Measurements from ENCODE around the gene NEUROG1. TPM values are rescaled to one million over a fixed set of nuclear protein-coding genes. Genes with fewer than 3 reads are reported as not detected.

NEUROG1 gene
- total RNA-seq, 3 donors from 2014 or later (not counting 1 experiment from before 2014, with no cell fraction given): not detected

DNA sequence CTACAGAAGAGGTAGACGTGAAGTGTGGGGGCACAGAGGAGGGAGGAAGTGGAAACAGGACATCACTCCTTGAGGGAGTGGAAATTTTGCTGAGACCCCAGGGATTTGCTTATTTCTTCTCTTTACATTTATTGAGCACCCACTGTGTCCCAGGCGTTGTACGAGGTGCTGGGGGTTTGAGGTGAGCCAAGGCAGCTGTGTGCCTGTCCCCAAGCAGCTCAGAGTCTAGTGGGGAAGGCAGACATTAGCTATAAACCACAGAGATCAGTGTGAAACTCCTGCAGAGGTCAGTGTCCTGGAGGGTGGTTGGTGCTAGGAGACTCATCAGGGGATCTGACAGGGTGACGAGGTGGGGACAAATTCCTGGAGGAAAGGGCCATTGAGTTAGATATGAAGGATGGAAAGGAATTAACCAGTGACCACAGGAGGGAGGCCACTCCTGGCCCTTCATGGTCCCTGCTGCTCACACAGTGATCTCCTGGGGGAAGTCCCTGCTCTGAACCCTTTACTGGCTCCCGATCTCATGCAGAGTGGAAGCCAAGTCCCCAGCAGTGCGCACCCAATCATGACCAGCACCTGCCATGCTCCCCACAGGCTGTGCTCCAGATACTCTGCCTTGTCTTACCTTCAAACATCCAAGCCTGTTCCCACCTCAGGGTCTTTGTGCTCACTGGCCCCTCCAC is 46.5 kb upstream of the NEUROG1 start:
- no peaks in the 10 kb centered on the region for H3K9me3 ChIP-seq (ENCODE audit: control insufficient read depth, insufficient read depth, low read length)
- no peaks in the 10 kb centered on the region for H3K36me3 Mint-ChIP-seq
- no peak overlapping the region for H3K27ac Mint-ChIP-seq
- H3K9me3 Mint-ChIP-seq: no peaks in the 10 kb centered on the region
- intact Hi-C loops (cut with micrococcal nuclease): no loop called here
- WGBS (ENCODE audit: insufficient coverage): 64% methylated on average over 6 of the region's 6 CpGs
- peaks cover 29 to 60% of the 10 kb centered on the region in 2 donors for H3K27me3 Mint-ChIP-seq (ENCODE audit: low read depth in 2 of 2)
- DNase-seq: no peak
- ATAC-seq: no peak
- no peaks in the 10 kb centered on the region for H3K4me1 ChIP-seq (ENCODE audit: control insufficient read depth, insufficient read depth, low read length)
- no peak overlapping the region for H3K4me3 Mint-ChIP-seq
- peaks cover 8% of the 10 kb centered on the region for H3K27me3 ChIP-seq (ENCODE audit: control insufficient read depth, insufficient read depth, low read length)
- H3K4me3 ChIP-seq (ENCODE audit: low read length): no peak overlapping the region
- no peaks in the 10 kb centered on the region for H3K4me1 Mint-ChIP-seq
- H3K27ac ChIP-seq (ENCODE audit: low read length): no peak overlapping the region
- H3K36me3 ChIP-seq (ENCODE audit: control insufficient read depth, insufficient read depth, low read length): no peaks in the 10 kb centered on the region
- no peak for TF ChIP-seq CTCF (IDR thresholded peaks at IDR 0.05)

DNA sequence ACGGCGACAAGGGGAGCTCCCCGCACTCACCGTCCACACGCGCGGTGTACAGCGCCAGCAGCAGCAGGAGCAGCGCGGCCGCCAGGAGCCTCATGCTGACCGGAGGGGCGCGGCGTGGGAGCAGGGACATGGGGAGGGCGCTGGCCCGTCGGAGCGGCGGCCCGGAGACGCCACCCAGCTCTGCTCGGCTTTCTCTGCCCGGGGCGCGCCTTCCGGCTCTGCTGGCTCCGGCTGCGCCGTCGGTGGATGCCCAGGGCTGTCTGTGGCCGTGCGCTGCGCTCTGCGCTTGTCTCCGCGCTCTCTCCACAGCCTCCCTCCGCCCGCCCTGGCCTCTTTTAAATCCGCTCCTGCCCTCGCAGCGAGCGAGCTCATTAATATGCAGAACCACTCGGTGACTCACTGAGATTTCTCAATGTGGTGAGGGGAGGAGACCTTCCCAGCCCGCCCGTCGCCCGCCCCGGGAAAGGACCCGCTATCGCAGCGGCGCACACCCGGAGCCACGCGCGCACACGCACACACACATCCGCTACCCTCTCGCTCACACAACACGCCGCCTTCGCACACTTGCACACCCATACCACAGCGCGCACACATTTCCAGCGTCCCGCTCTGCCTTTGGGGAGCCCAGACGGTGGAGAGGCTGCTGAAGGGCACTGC is 43.0 kb upstream of the NEUROG1 start, which contains the start of gene CXCL14:
TSS of gene CXCL14 (minus strand) at position 307 of the 657 bp plus-strand sequence. CDS start at position 94, 213 bp downstream.
- no peaks in the 10 kb centered on the region for H3K4me1 ChIP-seq (ENCODE audit: control insufficient read depth, insufficient read depth, low read length)
- Mint-ChIP-seq H3K4me1 (no peaks in the 10 kb centered on the region), H3K9me3 (no peaks in the 10 kb centered on the region), H3K4me3 (no peak within 1 kb of the TSS), H3K27ac (no peak within 1 kb of the TSS), H3K36me3 (no peaks in the 10 kb centered on the region), H3K27me3 (ENCODE audit: low read depth in 2 of 2) (peaks cover 27 to 59% of the 10 kb centered on the region in 2 donors)
- WGBS (ENCODE audit: insufficient coverage): 4% methylated on average over 68 of the region's 68 CpGs
- TF ChIP-seq CTCF (IDR thresholded peaks at IDR 0.05): no peak
- H3K36me3 ChIP-seq (ENCODE audit: control insufficient read depth, insufficient read depth, low read length): no peaks in the 10 kb centered on the region
- no peak for DNase-seq
- no peak within 1 kb of the TSS for H3K4me3 ChIP-seq (ENCODE audit: low read length)
- H3K9me3 ChIP-seq (ENCODE audit: control insufficient read depth, insufficient read depth, low read length): no peaks in the 10 kb centered on the region
- peaks cover 8% of the 10 kb centered on the region for H3K27me3 ChIP-seq (ENCODE audit: control insufficient read depth, insufficient read depth, low read length)
- no peak for ATAC-seq
- intact Hi-C loops (cut with micrococcal nuclease): no loop called here
- no peak within 1 kb of the TSS for H3K27ac ChIP-seq (ENCODE audit: low read length)

DNA sequence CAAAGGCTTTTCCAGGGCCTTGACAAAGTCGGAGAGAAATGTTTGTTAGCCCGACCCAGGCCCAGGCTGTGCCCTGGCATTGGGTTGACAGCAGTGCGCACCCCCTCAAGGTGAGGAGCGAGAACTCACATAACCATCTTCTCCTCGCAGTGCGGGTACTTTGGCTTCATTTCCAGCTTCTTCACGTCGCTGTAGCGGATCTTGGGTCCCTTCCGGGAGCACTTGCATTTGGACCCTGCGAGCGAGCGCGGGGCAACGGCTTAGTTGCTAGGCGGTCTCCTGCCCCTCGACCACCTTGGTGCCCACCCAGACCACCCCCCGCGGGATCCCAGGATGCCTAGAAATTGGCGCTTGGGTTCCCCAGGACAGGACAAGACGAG is 42.5 kb upstream of the NEUROG1 start:
- no peak for ATAC-seq
- 11% methylated on average over 21 of the region's 21 CpGs for WGBS (ENCODE audit: insufficient coverage)
- DNase-seq: no peak
- H3K4me1 ChIP-seq (ENCODE audit: control insufficient read depth, insufficient read depth, low read length): no peaks in the 10 kb centered on the region
- no peak overlapping the region for H3K27ac Mint-ChIP-seq
- peaks cover 24 to 55% of the 10 kb centered on the region in 2 donors for H3K27me3 Mint-ChIP-seq (ENCODE audit: low read depth in 2 of 2)
- H3K4me1 Mint-ChIP-seq: no peaks in the 10 kb centered on the region
- no peaks in the 10 kb centered on the region for H3K9me3 Mint-ChIP-seq
- intact Hi-C loops (cut with micrococcal nuclease): no loop called here
- no peaks in the 10 kb centered on the region for H3K36me3 Mint-ChIP-seq
- H3K9me3 ChIP-seq (ENCODE audit: control insufficient read depth, insufficient read depth, low read length): no peaks in the 10 kb centered on the region
- H3K27ac ChIP-seq (ENCODE audit: low read length): no peak overlapping the region
- H3K36me3 ChIP-seq (ENCODE audit: control insufficient read depth, insufficient read depth, low read length): no peaks in the 10 kb centered on the region
- TF ChIP-seq CTCF (IDR thresholded peaks at IDR 0.05): no peak
- no peak overlapping the region for H3K4me3 ChIP-seq (ENCODE audit: low read length)
- H3K27me3 ChIP-seq (ENCODE audit: control insufficient read depth, insufficient read depth, low read length): peaks cover 8% of the 10 kb centered on the region
- H3K4me3 Mint-ChIP-seq: no peak overlapping the region

Measured in natural killer cell (primary cell).